HG03060 (cell line): ENCODE data around the gene BICRAL.
"Not testable (repeated sequence)": the region's sequence is repeated elsewhere in the genome, so short reads cannot be mapped to it uniquely, and the experiment has no call there.

Experiments
- ATAC-seq: cut with Tn5 transposase; IDR thresholded peaks from one replicate; pipeline ENCODE4 v1.9.1; 2021; ENCODE audit warnings: low read depth, moderate number of reproducible peaks; ENCODE audit not compliant: unreplicated experiment

The BICRAL gene

GRCh38 chr6:42762950-42763349 is 18.9 kb upstream of the BICRAL start:
- ATAC-seq, result no peak

GRCh38 chr6:42764911-42765648 is 16.8 kb upstream of the BICRAL start:
- ATAC-seq, result no peak

- ATAC-seq, result no peak
Measured at GRCh38 chr6:42766163-42766670, 15.6 kb upstream of the BICRAL start.

- ATAC-seq, result no peak
Measured at GRCh38 chr6:42769051-42769450, 12.8 kb upstream of the BICRAL start.

GRCh38 chr6:42769836-42770235 is 12.0 kb upstream of the BICRAL start:
- ATAC-seq, result no peak

GRCh38 chr6:42771741-42772100 is 10.1 kb upstream of the BICRAL start:
- ATAC-seq, result no peak

GRCh38 chr6:42774201-42774600 is 7.7 kb upstream of the BICRAL start:
- ATAC-seq, result no peak

- ATAC-seq, result not testable (repeated sequence)
Measured at GRCh38 chr6:42774821-42775487, 6.9 kb upstream of the BICRAL start.

GRCh38 chr6:42777126-42777822 is 4.6 kb upstream of the BICRAL start:
- no peak for ATAC-seq

- ATAC-seq, result no peak
Measured at GRCh38 chr6:42778122-42778521, 3.7 kb upstream of the BICRAL start.

GRCh38 chr6:42779521-42779920 is 2.3 kb upstream of the BICRAL start:
- ATAC-seq, result no peak

- ATAC-seq, result no peak
Measured at GRCh38 chr6:42781546-42781795, 381 bp upstream of the BICRAL start.

GRCh38 chr6:42782689-42783176 is 881 bp downstream of the BICRAL start:
- ATAC-seq, result no peak

- ATAC-seq, result no peak
Measured at GRCh38 chr6:42783177-42783875, 1.5 kb downstream of the BICRAL start.

GRCh38 chr6:42783876-42784642 is 2.2 kb downstream of the BICRAL start:
- ATAC-seq, result no peak

GRCh38 chr6:42784717-42785498 is 3.1 kb downstream of the BICRAL start:
- ATAC-seq, result no peak

- ATAC-seq, result no peak
Measured at GRCh38 chr6:42786525-42786985, 4.7 kb downstream of the BICRAL start.

- no peak for ATAC-seq
Measured at GRCh38 chr6:42787063-42787472, 5.2 kb downstream of the BICRAL start.

- ATAC-seq, result no peak
Measured at GRCh38 chr6:42788671-42789070, 6.8 kb downstream of the BICRAL start.
